IMR-90 (cell line): ENCODE results near the gene RPP25.

Experiments used
- BHLHE40 ChIP-seq: fragments of 150-350 bp; IDR thresholded peaks from 2 replicates; pipeline ENCODE4 v1.6.1; 2016; ENCODE audit warnings: mild to moderate bottlenecking, low read depth, low read length
- MAZ ChIP-seq: IDR thresholded peaks from 2 replicates; pipeline ENCODE4 v1.6.1; 2012; ENCODE audit warnings: low read depth, mild to moderate bottlenecking, low read length, improper control_type of control experiment, moderate library complexity, borderline replicate concordance
- MXI1 ChIP-seq: IDR thresholded peaks from 2 replicates; pipeline ENCODE4 v1.6.1; 2012; ENCODE audit warnings: low read depth, mild to moderate bottlenecking, low read length, moderate library complexity, borderline replicate concordance
- POLR2A ChIP-seq: IDR thresholded peaks from 2 replicates; pipeline ENCODE4 v1.6.1; 2012; ENCODE audit warnings: mild to moderate bottlenecking, low read depth, low read length
- RFX5 ChIP-seq: IDR thresholded peaks from 2 replicates; pipeline ENCODE4 v1.8.0; 2012; ENCODE audit warnings: low read depth, mild to moderate bottlenecking, low read length, moderate library complexity
- SMC3 ChIP-seq: fragments of 150-350 bp; IDR thresholded peaks from 2 replicates; pipeline ENCODE4 v1.6.1; 2016; ENCODE audit warnings: low read depth, mild to moderate bottlenecking, antibody characterized with exemption, low read length, moderate library complexity
- TF ChIP-seq, protein P1 (sequence below): conservative IDR thresholded peaks from 2 replicates; pipeline ENCODE4 v1.5.1; 2012; ENCODE audit warnings: mild to moderate bottlenecking, low read depth, low read length, improper control_type of control experiment
- TF ChIP-seq, protein P2 (sequence below): fragments of 150-350 bp; IDR thresholded peaks from 2 replicates; pipeline ENCODE4 v1.6.1; 2017; ENCODE audit warnings: mild to moderate bottlenecking, antibody characterized with exemption, low read length, low read depth

DNA sequence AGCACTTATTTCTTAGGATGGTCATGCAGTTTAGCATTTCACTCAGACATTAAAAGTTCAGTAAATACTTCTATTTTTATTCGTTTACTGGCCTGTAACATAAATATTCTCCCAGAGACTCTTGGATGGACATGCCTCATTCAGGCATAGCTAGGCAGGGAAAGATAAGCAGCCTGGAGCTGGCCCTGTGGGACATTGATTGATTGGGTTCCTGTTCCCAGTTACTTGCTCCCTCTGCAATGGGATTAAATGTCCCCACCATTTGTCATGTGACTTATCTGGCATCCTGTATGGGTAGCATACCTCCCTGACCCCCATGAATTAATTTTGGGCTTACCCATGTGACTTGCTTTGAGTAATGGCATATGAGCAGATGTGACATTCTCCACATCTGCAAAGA lies 36.0 kb upstream of the RPP25 start:
- TF ChIP-seq POLR2A (no peak), BHLHE40 (no peak), RFX5 (no peak), MXI1 (no peak), SMC3 (no peak), MAZ (no peak)
- TF ChIP-seq, protein P1, sequence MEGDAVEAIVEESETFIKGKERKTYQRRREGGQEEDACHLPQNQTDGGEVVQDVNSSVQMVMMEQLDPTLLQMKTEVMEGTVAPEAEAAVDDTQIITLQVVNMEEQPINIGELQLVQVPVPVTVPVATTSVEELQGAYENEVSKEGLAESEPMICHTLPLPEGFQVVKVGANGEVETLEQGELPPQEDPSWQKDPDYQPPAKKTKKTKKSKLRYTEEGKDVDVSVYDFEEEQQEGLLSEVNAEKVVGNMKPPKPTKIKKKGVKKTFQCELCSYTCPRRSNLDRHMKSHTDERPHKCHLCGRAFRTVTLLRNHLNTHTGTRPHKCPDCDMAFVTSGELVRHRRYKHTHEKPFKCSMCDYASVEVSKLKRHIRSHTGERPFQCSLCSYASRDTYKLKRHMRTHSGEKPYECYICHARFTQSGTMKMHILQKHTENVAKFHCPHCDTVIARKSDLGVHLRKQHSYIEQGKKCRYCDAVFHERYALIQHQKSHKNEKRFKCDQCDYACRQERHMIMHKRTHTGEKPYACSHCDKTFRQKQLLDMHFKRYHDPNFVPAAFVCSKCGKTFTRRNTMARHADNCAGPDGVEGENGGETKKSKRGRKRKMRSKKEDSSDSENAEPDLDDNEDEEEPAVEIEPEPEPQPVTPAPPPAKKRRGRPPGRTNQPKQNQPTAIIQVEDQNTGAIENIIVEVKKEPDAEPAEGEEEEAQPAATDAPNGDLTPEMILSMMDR: no peak
- TF ChIP-seq, protein P2, sequence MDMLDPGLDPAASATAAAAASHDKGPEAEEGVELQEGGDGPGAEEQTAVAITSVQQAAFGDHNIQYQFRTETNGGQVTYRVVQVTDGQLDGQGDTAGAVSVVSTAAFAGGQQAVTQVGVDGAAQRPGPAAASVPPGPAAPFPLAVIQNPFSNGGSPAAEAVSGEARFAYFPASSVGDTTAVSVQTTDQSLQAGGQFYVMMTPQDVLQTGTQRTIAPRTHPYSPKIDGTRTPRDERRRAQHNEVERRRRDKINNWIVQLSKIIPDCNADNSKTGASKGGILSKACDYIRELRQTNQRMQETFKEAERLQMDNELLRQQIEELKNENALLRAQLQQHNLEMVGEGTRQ: no peak
